GM12878 (cell line): ENCODE results near the gene SOS1. TPM values are rescaled to one million over a fixed set of nuclear protein-coding genes. Genes with fewer than 3 reads are reported as not detected.
A peak's percentile ranks its signal among the peaks of the same experiment; 100 is the strongest.

Experiments used
- ATAC-seq: fragments of 200-7000 bp; cut with Tn5 transposase; 3 replicates; pipeline ENCODE4 v1.9.1; 2020; ENCODE audit warnings: mild to moderate bottlenecking, moderate library complexity
- BruUV-seq: library from RNA; stranded (reverse); fragments of 400-500 nt; replicated peaks from 2 replicates; lab custom pipeline; 2021; lab: Mats Ljungman, UMichigan
- CTCF ChIA-PET: fragments of 300-600 bp; sonication (Branson Sonifier 250); formaldehyde crosslinking; extraction: SDS; loops from one replicate; lab custom pipeline; 2021; ENCODE audit warnings: inconsistent platforms; lab: Yijun Ruan, JAX
- POLR2A ChIA-PET: fragments of 350-600 bp; formaldehyde crosslinking; extraction: SDS; loops from one replicate; lab custom pipeline; 2021; ENCODE audit warnings: inconsistent platforms; lab: Charles Lee
- RAD21 ChIA-PET: fragments of 300-600 bp; sonication (Branson Sonifier 250); formaldehyde crosslinking; loops from one replicate; lab custom pipeline; 2023; ENCODE audit warnings: antibody characterized with exemption; ENCODE audit not compliant: unreplicated experiment; lab: Charles Lee
- SMC1A ChIA-PET: fragments of 300-600 bp; sonication (Branson Sonifier 250); formaldehyde crosslinking; loops from one replicate; lab custom pipeline; 2023; ENCODE audit not compliant: unreplicated experiment, uncharacterized antibody; lab: Charles Lee
- DNase-seq: peaks from one replicate; pipeline ENCODE4 v3.0.0-alpha.2; 2011; ENCODE audit warnings: low read depth, low spot score
- FAIRE-seq: peaks from 3 replicates; lab custom pipeline; 2011; peaks lifted over from hg19 to GRCh38; lab: Jason Lieb, UNC
- H2AFZ ChIP-seq: 2 replicates; pipeline ENCODE4 v1.6.0; 2011; ENCODE audit warnings: low read depth, low read length, control low read depth; ENCODE audit not compliant: control insufficient read depth
- H3K27ac ChIP-seq: 2 replicates; pipeline ENCODE4 v1.5.1; 2011; ENCODE audit warnings: control low read depth; ENCODE audit not compliant: control insufficient read depth, insufficient read depth
- H3K27me3 ChIP-seq, 2 experiments: replicated peaks in 1 of 2; 2 replicates each; pipeline versions ENCODE4 v1.6.0 to v1.6.1; 2011; ENCODE audit warnings: low read length in 1 of 2; ENCODE audit not compliant: control insufficient read depth in 2 of 2, insufficient read depth in 2 of 2
- H3K36me3 ChIP-seq, 2 experiments: 2 replicates each; pipeline ENCODE4 v1.5.1; 2011; ENCODE audit warnings: low read length in 1 of 2; ENCODE audit not compliant: control insufficient read depth in 2 of 2, insufficient read depth in 2 of 2
- H3K4me1 ChIP-seq: 2 replicates; pipeline ENCODE4 v1.6.1; 2011; ENCODE audit warnings: mild to moderate bottlenecking, low read length, moderate library complexity, mixed read lengths; ENCODE audit not compliant: control insufficient read depth, insufficient read depth
- H3K4me2 ChIP-seq: 2 replicates; pipeline ENCODE4 v1.6.0; 2011; ENCODE audit warnings: control low read depth; ENCODE audit not compliant: control insufficient read depth, insufficient read depth
- H3K4me3 ChIP-seq: fragments of 200-600 bp; sonication (generic); 2 replicates; pipeline ENCODE4 v1.5.1; 2016
- H3K79me2 ChIP-seq: 2 replicates; pipeline ENCODE4 v1.6.0; 2011; ENCODE audit warnings: low read length; ENCODE audit not compliant: control insufficient read depth, insufficient read depth
- H3K9ac ChIP-seq: 2 replicates; pipeline ENCODE4 v1.8.0; 2011; ENCODE audit warnings: low read length, control low read depth, mixed read lengths; ENCODE audit not compliant: control insufficient read depth, insufficient read depth
- H3K9me3 ChIP-seq: replicated peaks from 3 replicates; pipeline ENCODE4 v1.5.1; 2011; ENCODE audit warnings: mild to moderate bottlenecking, low read length; ENCODE audit not compliant: control insufficient read depth, insufficient read depth
- H4K20me1 ChIP-seq: 2 replicates; pipeline ENCODE4 v1.6.0; 2011; ENCODE audit not compliant: control insufficient read depth, insufficient read depth
- ASH2L ChIP-seq: fragments of 300-600, 200-600 bp; sonication (generic); IDR thresholded peaks from 2 replicates; pipeline ENCODE4 v1.6.1; 2017; ENCODE audit warnings: low read depth, mild to moderate bottlenecking, borderline replicate concordance
- FOXK2 ChIP-seq: fragments of 450-650 bp; IDR thresholded peaks from 2 replicates; pipeline ENCODE4 v1.6.1; 2017; ENCODE audit warnings: mild to moderate bottlenecking, moderate library complexity
- KLF5 ChIP-seq: fragments of 450-650 bp; IDR thresholded peaks from 2 replicates; pipeline ENCODE4 v1.6.1; 2014; ENCODE audit warnings: mild to moderate bottlenecking; ENCODE audit not compliant: partially characterized antibody
- RAD21 ChIP-seq: IDR thresholded peaks from 2 replicates; pipeline ENCODE4 v1.6.1; 2011; ENCODE audit warnings: mild to moderate bottlenecking, low read depth, low read length, moderate library complexity; ENCODE audit not compliant: insufficient read depth
- RB1 ChIP-seq: fragments of 450-650 bp; formaldehyde crosslinking; IDR thresholded peaks from 2 replicates; pipeline ENCODE4 v1.6.1; 2017; ENCODE audit warnings: mild to moderate bottlenecking, borderline replicate concordance
- SMC3 ChIP-seq: IDR thresholded peaks from 2 replicates; pipeline ENCODE4 v1.6.1; 2011; ENCODE audit warnings: low read length, improper control_type of control experiment, borderline replicate concordance
- SUZ12 ChIP-seq: fragments of 200-600 bp; sonication (generic); IDR thresholded peaks from one replicate; pipeline ENCODE4 v1.6.1; 2018; ENCODE audit warnings: antibody characterized with exemption, mild to moderate bottlenecking; ENCODE audit not compliant: unreplicated experiment
- WGBS: methylation state at CpG from one replicate; pipeline ENCODE4 v1.1.6; 2016; ENCODE audit warnings: low lambda C conversion rate; ENCODE audit not compliant: insufficient replicate concordance, insufficient coverage; ENCODE audit errors: missing lambda C conversion rate; 5-methylcytosine and 5-hydroxymethylcytosine counted together
- in situ Hi-C: fragments of 300-500 bp; cut with MboI; formaldehyde crosslinking; loops from 9 replicates; pipeline ENCODE4 v1.14.3; 2018; ENCODE audit warnings: mixed read lengths
- intact Hi-C: fragments of 100-400 bp; cut with micrococcal nuclease; formaldehyde crosslinking; loops from one replicate; pipeline ENCODE4 v1.14.2; 2022; ENCODE audit not compliant: unreplicated experiment
- polyA plus RNA-seq, 11 experiments: library from polyadenylated mRNA; depleted of rRNA in 4 of 11; unstranded in 6 of 11; stranded (reverse) in 5 of 11; fragments of >200 nt; fragmentation: Nextera tagmentation in 4 of 11; fragmentation: Illumina TruSeq in 1 of 11; extraction: Ambion mirVana in 4 of 11; extraction: Trizol in 1 of 11; gene quantifications; 1 replicate in 1 of 11; 2 replicates in 10 of 11; pipeline versions ENCODE4 v1.2.1 to v1.2.3, GENCODE V29; 2011 to 2016; ENCODE audit warnings: inconsistent platforms in 2 of 11, missing spikeins in 2 of 11, low read depth in 1 of 11
- total RNA-seq, 4 experiments: library from RNA; depleted of rRNA in 3 of 4; stranded (reverse); fragments of >200 nt in 3 of 4; fragmentation: Illumina TruSeq in 1 of 4; extraction: Trizol in 1 of 4; gene quantifications; 2 replicates each; pipeline versions ENCODE4 v1.2.1 to v1.2.3, GENCODE V29; 2013 to 2021
- TF ChIP-seq, protein P1 (sequence below): IDR thresholded peaks from 2 replicates; pipeline ENCODE4 v1.6.1; 2012; ENCODE audit warnings: low read depth, low read length, improper control_type of control experiment
- TF ChIP-seq, protein P2 (sequence below), 3 experiments: IDR thresholded peaks in 2 of 3; conservative IDR thresholded peaks in 1 of 3; 2 replicates each; pipeline ENCODE4 v1.5.1; 2011; ENCODE audit warnings: low read depth in 3 of 3, low read length in 3 of 3, mild to moderate bottlenecking in 3 of 3, control low read depth in 2 of 3, moderate library complexity in 2 of 3, inconsistent platforms in 1 of 3, mixed read lengths in 1 of 3; ENCODE audit not compliant: control insufficient read depth in 2 of 3, insufficient read depth in 1 of 3; ENCODE audit errors: extremely low read depth in 1 of 3
- TF ChIP-seq, protein P3 (sequence below): fragments of 450-650 bp; IDR thresholded peaks from 2 replicates; pipeline ENCODE4 v1.6.1; 2017; ENCODE audit warnings: mild to moderate bottlenecking, moderate library complexity
- TF ChIP-seq, protein P4 (sequence below): fragments of 450-650 bp; IDR thresholded peaks from 2 replicates; pipeline ENCODE4 v1.6.1; 2017; ENCODE audit warnings: mild to moderate bottlenecking

The SOS1 gene
- total and polyA plus RNA-seq, 10 of the 15 experiments (the other 5 are each of a cell fraction or from before 2014, with no cell fraction given): 2.1 to 24.1 (median 8.5) TPM

DNA sequence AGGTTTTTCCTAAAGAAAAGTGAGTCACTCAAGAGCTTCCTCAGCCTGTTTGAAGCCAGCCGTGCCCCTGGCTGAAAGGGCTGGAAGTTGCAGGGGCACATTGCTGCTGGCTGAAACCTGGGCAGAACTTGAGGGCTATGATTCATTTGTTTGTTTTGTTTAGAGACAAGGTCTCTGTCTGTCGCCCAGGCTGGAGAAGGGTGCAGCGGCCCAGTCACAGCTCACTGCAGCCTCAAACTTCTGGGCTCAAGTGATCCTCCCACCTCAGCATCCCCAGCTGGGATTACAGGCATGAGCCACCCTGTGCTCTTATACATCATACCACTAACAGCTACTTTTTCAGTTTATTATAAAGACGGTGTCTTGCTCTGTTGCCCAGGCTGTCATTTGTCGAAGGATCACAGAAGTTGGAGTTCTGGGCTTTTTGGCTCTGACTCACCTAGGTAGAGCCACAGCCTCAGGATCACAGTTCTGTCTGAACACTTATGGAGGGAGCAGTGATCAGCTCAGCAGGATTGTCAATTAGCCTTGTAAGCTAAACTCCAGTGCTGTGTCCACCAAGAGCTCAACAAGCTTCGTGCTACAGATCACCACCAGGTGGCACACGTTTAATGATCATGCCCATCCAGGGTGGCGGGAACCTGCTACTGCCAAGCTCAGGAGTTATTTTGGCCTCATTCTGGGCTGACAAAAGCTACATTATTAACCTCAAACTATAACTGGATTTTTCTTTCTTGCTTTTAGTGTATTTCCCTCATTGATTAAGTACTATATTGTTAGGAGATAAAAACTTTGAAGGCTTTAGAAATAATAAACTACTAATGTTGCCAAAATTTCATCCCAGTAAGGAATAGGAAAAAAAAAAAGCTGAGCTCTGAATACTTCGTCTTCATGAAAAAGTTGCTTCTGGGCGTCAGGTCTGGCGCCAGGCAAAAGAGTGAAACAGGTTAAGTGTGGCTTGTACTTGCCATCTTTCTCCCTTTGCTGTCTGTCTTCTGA, 173.3 kb downstream of the SOS1 start:
- in situ Hi-C loops: loop anchor here (5.0 kb wide), 1 partner anchor 280 kb away; no protein-coding TSS in a partner anchor
- no peak overlapping the region for H3K9ac ChIP-seq
- H2AFZ ChIP-seq: no peak overlapping the region
- no TSS peak for BruUV-seq
- ChIA-PET POLR2A (interaction anchor here (1.2 kb wide), 1 partner anchor 281 kb away, joined by 3 read pairs; no protein-coding TSS in a partner anchor), RAD21 (interaction anchor here (0.6 to 6.8 kb wide), 24 partner anchors 9 to 783 kb away, joined by 3 to 160 read pairs (median 4); no protein-coding TSS in a partner anchor), SMC1A (interaction anchor here (0.6 to 5.8 kb wide), 30 partner anchors 9 to 783 kb away, joined by 3 to 145 read pairs (median 4); no protein-coding TSS in a partner anchor), CTCF (interaction anchor here (0.6 to 7.8 kb wide), 54 partner anchors 8 to 830 kb away, joined by 3 to 319 read pairs (median 4); partner anchors contain the start of gene SOS1)
- DNase-seq (peak; percentile 16), ATAC-seq (peak; percentile 98), FAIRE-seq (peak; percentile 95)
- intact Hi-C loops: loop anchor here (1.0 to 5.0 kb wide), 2 partner anchors 110 to 282 kb away; no protein-coding TSS in a partner anchor
- H3K4me1 ChIP-seq: no peaks in the 10 kb centered on the region
- no peak overlapping the region for H3K4me3 ChIP-seq
- TF ChIP-seq RB1 (peak; percentile 81; the same call in 1 of the 2 replicates), RAD21 (peak; percentile 74), SMC3 (peak; percentile 82), KLF5 (no peak), SUZ12 (no peak), ASH2L (no peak), FOXK2 (0 out of 2 replicates have a peak, but pooled peaks have one; percentile 14)
- TF ChIP-seq, protein P1, sequence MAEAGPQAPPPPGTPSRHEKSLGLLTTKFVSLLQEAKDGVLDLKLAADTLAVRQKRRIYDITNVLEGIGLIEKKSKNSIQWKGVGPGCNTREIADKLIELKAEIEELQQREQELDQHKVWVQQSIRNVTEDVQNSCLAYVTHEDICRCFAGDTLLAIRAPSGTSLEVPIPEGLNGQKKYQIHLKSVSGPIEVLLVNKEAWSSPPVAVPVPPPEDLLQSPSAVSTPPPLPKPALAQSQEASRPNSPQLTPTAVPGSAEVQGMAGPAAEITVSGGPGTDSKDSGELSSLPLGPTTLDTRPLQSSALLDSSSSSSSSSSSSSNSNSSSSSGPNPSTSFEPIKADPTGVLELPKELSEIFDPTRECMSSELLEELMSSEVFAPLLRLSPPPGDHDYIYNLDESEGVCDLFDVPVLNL: peak; percentile 55; the same call in 1 of the 2 replicates
- TF ChIP-seq, protein P2, sequence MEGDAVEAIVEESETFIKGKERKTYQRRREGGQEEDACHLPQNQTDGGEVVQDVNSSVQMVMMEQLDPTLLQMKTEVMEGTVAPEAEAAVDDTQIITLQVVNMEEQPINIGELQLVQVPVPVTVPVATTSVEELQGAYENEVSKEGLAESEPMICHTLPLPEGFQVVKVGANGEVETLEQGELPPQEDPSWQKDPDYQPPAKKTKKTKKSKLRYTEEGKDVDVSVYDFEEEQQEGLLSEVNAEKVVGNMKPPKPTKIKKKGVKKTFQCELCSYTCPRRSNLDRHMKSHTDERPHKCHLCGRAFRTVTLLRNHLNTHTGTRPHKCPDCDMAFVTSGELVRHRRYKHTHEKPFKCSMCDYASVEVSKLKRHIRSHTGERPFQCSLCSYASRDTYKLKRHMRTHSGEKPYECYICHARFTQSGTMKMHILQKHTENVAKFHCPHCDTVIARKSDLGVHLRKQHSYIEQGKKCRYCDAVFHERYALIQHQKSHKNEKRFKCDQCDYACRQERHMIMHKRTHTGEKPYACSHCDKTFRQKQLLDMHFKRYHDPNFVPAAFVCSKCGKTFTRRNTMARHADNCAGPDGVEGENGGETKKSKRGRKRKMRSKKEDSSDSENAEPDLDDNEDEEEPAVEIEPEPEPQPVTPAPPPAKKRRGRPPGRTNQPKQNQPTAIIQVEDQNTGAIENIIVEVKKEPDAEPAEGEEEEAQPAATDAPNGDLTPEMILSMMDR (IDR thresholded peaks at IDR 0.05 in 2 of 3, conservative IDR thresholded peaks at IDR 0.05 in 1 of 3; ENCODE audit: control insufficient read depth in 2 of 3, extremely low read depth in 1 of 3, insufficient read depth in 1 of 3, low read depth in 3 of 3, low read length in 3 of 3): peak; percentile 72 to 77 (median 74)
- TF ChIP-seq, protein P3, sequence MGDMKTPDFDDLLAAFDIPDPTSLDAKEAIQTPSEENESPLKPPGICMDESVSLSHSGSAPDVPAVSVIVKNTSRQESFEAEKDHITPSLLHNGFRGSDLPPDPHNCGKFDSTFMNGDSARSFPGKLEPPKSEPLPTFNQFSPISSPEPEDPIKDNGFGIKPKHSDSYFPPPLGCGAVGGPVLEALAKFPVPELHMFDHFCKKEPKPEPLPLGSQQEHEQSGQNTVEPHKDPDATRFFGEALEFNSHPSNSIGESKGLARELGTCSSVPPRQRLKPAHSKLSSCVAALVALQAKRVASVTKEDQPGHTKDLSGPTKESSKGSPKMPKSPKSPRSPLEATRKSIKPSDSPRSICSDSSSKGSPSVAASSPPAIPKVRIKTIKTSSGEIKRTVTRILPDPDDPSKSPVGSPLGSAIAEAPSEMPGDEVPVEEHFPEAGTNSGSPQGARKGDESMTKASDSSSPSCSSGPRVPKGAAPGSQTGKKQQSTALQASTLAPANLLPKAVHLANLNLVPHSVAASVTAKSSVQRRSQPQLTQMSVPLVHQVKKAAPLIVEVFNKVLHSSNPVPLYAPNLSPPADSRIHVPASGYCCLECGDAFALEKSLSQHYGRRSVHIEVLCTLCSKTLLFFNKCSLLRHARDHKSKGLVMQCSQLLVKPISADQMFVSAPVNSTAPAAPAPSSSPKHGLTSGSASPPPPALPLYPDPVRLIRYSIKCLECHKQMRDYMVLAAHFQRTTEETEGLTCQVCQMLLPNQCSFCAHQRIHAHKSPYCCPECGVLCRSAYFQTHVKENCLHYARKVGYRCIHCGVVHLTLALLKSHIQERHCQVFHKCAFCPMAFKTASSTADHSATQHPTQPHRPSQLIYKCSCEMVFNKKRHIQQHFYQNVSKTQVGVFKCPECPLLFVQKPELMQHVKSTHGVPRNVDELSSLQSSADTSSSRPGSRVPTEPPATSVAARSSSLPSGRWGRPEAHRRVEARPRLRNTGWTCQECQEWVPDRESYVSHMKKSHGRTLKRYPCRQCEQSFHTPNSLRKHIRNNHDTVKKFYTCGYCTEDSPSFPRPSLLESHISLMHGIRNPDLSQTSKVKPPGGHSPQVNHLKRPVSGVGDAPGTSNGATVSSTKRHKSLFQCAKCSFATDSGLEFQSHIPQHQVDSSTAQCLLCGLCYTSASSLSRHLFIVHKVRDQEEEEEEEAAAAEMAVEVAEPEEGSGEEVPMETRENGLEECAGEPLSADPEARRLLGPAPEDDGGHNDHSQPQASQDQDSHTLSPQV: no peak
- TF ChIP-seq, protein P4, sequence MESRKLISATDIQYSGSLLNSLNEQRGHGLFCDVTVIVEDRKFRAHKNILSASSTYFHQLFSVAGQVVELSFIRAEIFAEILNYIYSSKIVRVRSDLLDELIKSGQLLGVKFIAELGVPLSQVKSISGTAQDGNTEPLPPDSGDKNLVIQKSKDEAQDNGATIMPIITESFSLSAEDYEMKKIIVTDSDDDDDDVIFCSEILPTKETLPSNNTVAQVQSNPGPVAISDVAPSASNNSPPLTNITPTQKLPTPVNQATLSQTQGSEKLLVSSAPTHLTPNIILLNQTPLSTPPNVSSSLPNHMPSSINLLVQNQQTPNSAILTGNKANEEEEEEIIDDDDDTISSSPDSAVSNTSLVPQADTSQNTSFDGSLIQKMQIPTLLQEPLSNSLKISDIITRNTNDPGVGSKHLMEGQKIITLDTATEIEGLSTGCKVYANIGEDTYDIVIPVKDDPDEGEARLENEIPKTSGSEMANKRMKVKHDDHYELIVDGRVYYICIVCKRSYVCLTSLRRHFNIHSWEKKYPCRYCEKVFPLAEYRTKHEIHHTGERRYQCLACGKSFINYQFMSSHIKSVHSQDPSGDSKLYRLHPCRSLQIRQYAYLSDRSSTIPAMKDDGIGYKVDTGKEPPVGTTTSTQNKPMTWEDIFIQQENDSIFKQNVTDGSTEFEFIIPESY: no peak
- H3K4me2 ChIP-seq: no peak overlapping the region
- WGBS: 44% methylated on average over 11 of the region's 11 CpGs
- no peaks in the 10 kb centered on the region for H4K20me1 ChIP-seq
- H3K79me2 ChIP-seq: no peaks in the 10 kb centered on the region
- no peaks in the 10 kb centered on the region for H3K9me3 ChIP-seq
- no peaks in the 10 kb centered on the region for H3K27me3 ChIP-seq
- H3K27ac ChIP-seq: no peak overlapping the region
- H3K36me3 ChIP-seq: no peaks in the 10 kb centered on the region
